Thyroid gland (tissue), 4 donors: ENCODE data around the gene THBS4.

ENCODE experiments used
- CTCF ChIP-seq, 6 experiments: fragments of 200-600 bp in 3 of 6; fragments of 450-650 bp in 3 of 6; sonication (generic) in 3 of 6; IDR thresholded peaks; one replicate each; pipeline ENCODE4 v1.5.1; 2016 to 2019; ENCODE audit warnings: antibody characterized with exemption in 6 of 6, mild to moderate bottlenecking in 2 of 6, inconsistent platforms in 1 of 6, moderate library complexity in 1 of 6
- POLR2A ChIP-seq, 2 donors: fragments of 450-650 bp; IDR thresholded peaks; one replicate each; pipeline ENCODE4 v1.6.1; 2017; ENCODE audit warnings: antibody characterized with exemption in 2 of 2, mild to moderate bottlenecking in 2 of 2, moderate library complexity in 1 of 2

DNA sequence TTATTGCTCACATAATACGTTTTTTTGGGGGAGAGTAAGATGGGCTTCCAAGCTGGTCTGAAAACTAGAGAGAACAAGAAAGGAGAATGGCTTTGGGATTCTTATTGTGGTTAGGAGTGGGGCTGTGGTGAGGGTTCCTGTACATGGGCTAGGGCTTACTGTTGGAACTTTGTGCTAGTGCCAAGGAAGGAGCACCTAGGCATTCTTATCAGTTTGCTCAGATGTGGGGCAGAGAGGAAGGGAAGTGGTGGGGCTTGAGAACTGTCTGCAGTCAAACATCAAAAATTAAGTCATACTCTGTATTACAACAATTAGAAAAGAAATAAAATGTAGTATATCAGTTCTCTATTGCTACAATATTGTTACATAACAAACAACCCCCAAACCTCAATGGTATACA lies 4.0 kb upstream of the THBS4 start:
- TF ChIP-seq CTCF (IDR thresholded peaks at IDR 0.05) (no peak), POLR2A (IDR thresholded peaks at IDR 0.05) (no peak)
